ENCODE measurements around the gene CDH11. TPM values are rescaled to one million over a fixed set of nuclear protein-coding genes. Genes with fewer than 3 reads are reported as not detected.

Gene CDH11
- total RNA-seq (2014; rRNA removed; shearing (Covaris generic)): 65.1 and 73.1 TPM in 2 replicates

- peaks cover 17% of the 10 kb centered on the region for H3K4me1 ChIP-seq
- peak; percentile 86 to 89 for DNase-seq
- H3K27me3 ChIP-seq: no peaks in the 10 kb centered on the region
- H3K27ac ChIP-seq: peak within 1 kb of the TSS; percentile 90
- H3K4me3 ChIP-seq: peak within 1 kb of the TSS; percentile 96
- no peaks in the 10 kb centered on the region for H3K9me3 ChIP-seq (replicated peaks)
- H3K36me3 ChIP-seq: peaks cover 15% of the 10 kb centered on the region
These were observed at the start of gene CDH11 for GRCh38 chr16:65121870-65122723. TSS of gene CDH11 (minus strand) at chr16:65122063. CDS start at chr16:65004869, 117,194 bp downstream.

GRCh38 chr16:65154321-65154720, 32.5 kb upstream of the CDH11 start:
- peak; percentile 29 to 54 for DNase-seq
- Histone ChIP-seq H3K27ac (no peak overlapping the region), H3K4me3 (no peak overlapping the region), H3K27me3 (no peaks in the 10 kb centered on the region), H3K36me3 (no peaks in the 10 kb centered on the region), H3K9me3 (replicated peaks) (no peaks in the 10 kb centered on the region), H3K4me1 (0 out of 2 replicates have a peak, but pooled peaks cover 3% of the 10 kb centered on the region)

- no peaks in the 10 kb centered on the region for H3K36me3 ChIP-seq
- H3K4me1 ChIP-seq: 0 out of 2 replicates have a peak, but pooled peaks cover 3% of the 10 kb centered on the region
- H3K27me3 ChIP-seq: no peaks in the 10 kb centered on the region
- H3K27ac ChIP-seq: no peak overlapping the region
- no peak for DNase-seq
- no peak overlapping the region for H3K4me3 ChIP-seq
- H3K9me3 ChIP-seq (replicated peaks): no peaks in the 10 kb centered on the region
These were observed 31.7 kb upstream of the CDH11 start for GRCh38 chr16:65153365-65154105.

GRCh38 chr16:65148804-65149203, 26.9 kb upstream of the CDH11 start:
- Histone ChIP-seq H3K36me3 (no peaks in the 10 kb centered on the region), H3K9me3 (replicated peaks) (no peaks in the 10 kb centered on the region), H3K27ac (no peak overlapping the region), H3K27me3 (no peaks in the 10 kb centered on the region), H3K4me3 (no peak overlapping the region), H3K4me1 (peaks cover 3% of the 10 kb centered on the region; the same call in 1 of the 2 replicates)
- no peak for DNase-seq

- Histone ChIP-seq H3K4me3 (no peak overlapping the region), H3K27ac (no peak overlapping the region)
- DNase-seq: no peak
These were observed 20.4 kb upstream of the CDH11 start for GRCh38 chr16:65142276-65142675.

GRCh38 chr16:65136681-65137080, 14.8 kb upstream of the CDH11 start:
- Histone ChIP-seq H3K9me3 (replicated peaks) (no peaks in the 10 kb centered on the region), H3K27ac (peak overlapping the region; percentile 33), H3K36me3 (no peaks in the 10 kb centered on the region; the same call in 1 of the 2 replicates), H3K4me1 (peaks cover 10% of the 10 kb centered on the region), H3K27me3 (no peaks in the 10 kb centered on the region), H3K4me3 (no peak overlapping the region)
- DNase-seq: peak; percentile 76 to 86

More at GRCh38 chr16:65142276-65142675, 20.4 kb upstream of the CDH11 start:
- H3K4me1 ChIP-seq: peaks cover 3% of the 10 kb centered on the region
- no peaks in the 10 kb centered on the region for H3K27me3 ChIP-seq
- no peaks in the 10 kb centered on the region for H3K9me3 ChIP-seq (replicated peaks)
- H3K36me3 ChIP-seq: no peaks in the 10 kb centered on the region

GRCh38 chr16:65126845-65127624, 5.2 kb upstream of the CDH11 start:
- DNase-seq: no peak
- H3K36me3 ChIP-seq: no peaks in the 10 kb centered on the region; the same call in 1 of the 2 replicates
- no peak overlapping the region for H3K27ac ChIP-seq
- H3K27me3 ChIP-seq: no peaks in the 10 kb centered on the region
- no peaks in the 10 kb centered on the region for H3K4me1 ChIP-seq
- no peak overlapping the region for H3K4me3 ChIP-seq
- H3K9me3 ChIP-seq (replicated peaks): no peaks in the 10 kb centered on the region

GRCh38 chr16:65125871-65126270, 4.0 kb upstream of the CDH11 start:
- Histone ChIP-seq H3K27ac (no peak overlapping the region), H3K4me3 (no peak overlapping the region), H3K27me3 (no peaks in the 10 kb centered on the region), H3K9me3 (replicated peaks) (no peaks in the 10 kb centered on the region), H3K4me1 (no peaks in the 10 kb centered on the region), H3K36me3 (no peaks in the 10 kb centered on the region)
- DNase-seq: no peak

- Histone ChIP-seq H3K9me3 (replicated peaks) (no peaks in the 10 kb centered on the region), H3K4me1 (no peaks in the 10 kb centered on the region), H3K27ac (no peak overlapping the region), H3K27me3 (no peaks in the 10 kb centered on the region), H3K36me3 (no peaks in the 10 kb centered on the region), H3K4me3 (no peak overlapping the region)
- no peak for DNase-seq
These were observed 3.5 kb upstream of the CDH11 start for GRCh38 chr16:65125322-65125721.

GRCh38 chr16:65124596-65124995, 2.7 kb upstream of the CDH11 start:
- DNase-seq: no peak
- H3K36me3 ChIP-seq: no peaks in the 10 kb centered on the region
- peak overlapping the region; percentile 96 for H3K4me3 ChIP-seq
- no peak overlapping the region for H3K27ac ChIP-seq
- H3K9me3 ChIP-seq (replicated peaks): no peaks in the 10 kb centered on the region
- H3K27me3 ChIP-seq: no peaks in the 10 kb centered on the region
- H3K4me1 ChIP-seq: no peaks in the 10 kb centered on the region

GRCh38 chr16:65124212-65124548, 2.3 kb upstream of the CDH11 start:
- H3K27me3 ChIP-seq: no peaks in the 10 kb centered on the region
- no peaks in the 10 kb centered on the region for H3K9me3 ChIP-seq (replicated peaks)
- peaks cover under 1% of the 10 kb centered on the region; the same call in 1 of the 2 replicates for H3K36me3 ChIP-seq
- DNase-seq: no peak
- no peaks in the 10 kb centered on the region; the same call in 1 of the 2 replicates for H3K4me1 ChIP-seq
- H3K4me3 ChIP-seq: peak overlapping the region; percentile 96
- H3K27ac ChIP-seq: peak overlapping the region; percentile 90

- DNase-seq: peak in 1 of 2 experiments; percentile 21
- Histone ChIP-seq H3K36me3 (peaks cover 6% of the 10 kb centered on the region; the same call in 1 of the 2 replicates), H3K4me1 (peaks cover 5% of the 10 kb centered on the region), H3K4me3 (peak overlapping the region; percentile 96), H3K27me3 (no peaks in the 10 kb centered on the region), H3K27ac (peak overlapping the region; percentile 90), H3K9me3 (replicated peaks) (no peaks in the 10 kb centered on the region)
These were observed 1.7 kb upstream of the CDH11 start for GRCh38 chr16:65123396-65124211.

- Histone ChIP-seq H3K4me1 (peaks cover 11% of the 10 kb centered on the region), H3K27ac (peak overlapping the region; percentile 90), H3K4me3 (peak overlapping the region; percentile 96), H3K27me3 (no peaks in the 10 kb centered on the region), H3K9me3 (replicated peaks) (no peaks in the 10 kb centered on the region), H3K36me3 (peaks cover 12% of the 10 kb centered on the region; the same call in 1 of the 2 replicates)
- DNase-seq: peak; percentile 39 to 55
These were observed 997 bp upstream of the CDH11 start for GRCh38 chr16:65122724-65123395.

All from SJCRH30 (cell line).